Superior temporal gyrus (tissue), 1 donor: ENCODE measurements around the gene CFAP46.

Experiments used
- DNase-seq: peaks from one replicate; pipeline ENCODE4 v3.0.0-alpha.2; 2016; ENCODE audit errors: extremely low spot score

Gene CFAP46

GRCh38 chr10:132861884-132862461, 80.4 kb downstream of the CFAP46 start:
- no peak for DNase-seq

- no peak for DNase-seq
These were observed 81.2 kb downstream of the CFAP46 start for GRCh38 chr10:132861116-132861691.

GRCh38 chr10:132860532-132860931, 81.8 kb downstream of the CFAP46 start:
- no peak for DNase-seq

- no peak for DNase-seq
These were observed 83.1 kb downstream of the CFAP46 start for GRCh38 chr10:132859084-132859855.

- DNase-seq: no peak
These were observed 84.0 kb downstream of the CFAP46 start for GRCh38 chr10:132858121-132859081.

- DNase-seq: no peak
These were observed 85.4 kb downstream of the CFAP46 start for GRCh38 chr10:132856869-132857524.

GRCh38 chr10:132855889-132856288, 86.5 kb downstream of the CFAP46 start:
- no peak for DNase-seq

- DNase-seq: no peak
These were observed 90.9 kb downstream of the CFAP46 start for GRCh38 chr10:132851451-132851850.

- DNase-seq: no peak
These were observed 91.5 kb downstream of the CFAP46 start for GRCh38 chr10:132850896-132851295.

GRCh38 chr10:132850246-132850645, 92.1 kb downstream of the CFAP46 start:
- no peak for DNase-seq

GRCh38 chr10:132849546-132850031, 92.8 kb downstream of the CFAP46 start:
- DNase-seq: no peak

- no peak for DNase-seq
These were observed 93.3 kb downstream of the CFAP46 start for GRCh38 chr10:132848951-132849545.

GRCh38 chr10:132848291-132848701, 94.1 kb downstream of the CFAP46 start:
- DNase-seq: no peak

- no peak for DNase-seq
These were observed 94.5 kb downstream of the CFAP46 start for GRCh38 chr10:132847856-132848255.

- DNase-seq: no peak
These were observed 95.0 kb downstream of the CFAP46 start for GRCh38 chr10:132847416-132847777.

- DNase-seq: no peak
These were observed 95.5 kb downstream of the CFAP46 start for GRCh38 chr10:132846631-132847415.

GRCh38 chr10:132845780-132846595, 96.4 kb downstream of the CFAP46 start:
- DNase-seq: no peak

- no peak for DNase-seq
These were observed 97.3 kb downstream of the CFAP46 start for GRCh38 chr10:132845041-132845551.
